Measurements from ENCODE around the gene TLR1. TPM values are rescaled to one million over a fixed set of nuclear protein-coding genes. Genes with fewer than 3 reads are reported as not detected.
A peak's percentile ranks its signal among the peaks of the same experiment; 100 is the strongest.

Gene TLR1
- total RNA-seq, 3 donors from 2014 or later = 7.3 to 9.3 (median 7.7) TPM

- TF ChIP-seq, protein P1, sequence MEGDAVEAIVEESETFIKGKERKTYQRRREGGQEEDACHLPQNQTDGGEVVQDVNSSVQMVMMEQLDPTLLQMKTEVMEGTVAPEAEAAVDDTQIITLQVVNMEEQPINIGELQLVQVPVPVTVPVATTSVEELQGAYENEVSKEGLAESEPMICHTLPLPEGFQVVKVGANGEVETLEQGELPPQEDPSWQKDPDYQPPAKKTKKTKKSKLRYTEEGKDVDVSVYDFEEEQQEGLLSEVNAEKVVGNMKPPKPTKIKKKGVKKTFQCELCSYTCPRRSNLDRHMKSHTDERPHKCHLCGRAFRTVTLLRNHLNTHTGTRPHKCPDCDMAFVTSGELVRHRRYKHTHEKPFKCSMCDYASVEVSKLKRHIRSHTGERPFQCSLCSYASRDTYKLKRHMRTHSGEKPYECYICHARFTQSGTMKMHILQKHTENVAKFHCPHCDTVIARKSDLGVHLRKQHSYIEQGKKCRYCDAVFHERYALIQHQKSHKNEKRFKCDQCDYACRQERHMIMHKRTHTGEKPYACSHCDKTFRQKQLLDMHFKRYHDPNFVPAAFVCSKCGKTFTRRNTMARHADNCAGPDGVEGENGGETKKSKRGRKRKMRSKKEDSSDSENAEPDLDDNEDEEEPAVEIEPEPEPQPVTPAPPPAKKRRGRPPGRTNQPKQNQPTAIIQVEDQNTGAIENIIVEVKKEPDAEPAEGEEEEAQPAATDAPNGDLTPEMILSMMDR (IDR thresholded peaks at IDR 0.05) = no peak
- ATAC-seq (no peak), DNase-seq (no peak)
- intact Hi-C loops (cut with DNase I, micrococcal nuclease) = no loop called here
- no peaks in the 10 kb centered on the region for H3K36me3 ChIP-seq (ENCODE audit: low read depth)
- H3K4me3 ChIP-seq = no peak overlapping the region
- H3K9me3 ChIP-seq = peaks cover 7% of the 10 kb centered on the region
- H3K4me1 ChIP-seq (ENCODE audit: low read depth) = no peaks in the 10 kb centered on the region
Measured at GRCh38 chr4:38834570-38834969, 30.0 kb upstream of the TLR1 start.

- Histone ChIP-seq H3K4me3 (no peak overlapping the region), H3K9me3 (peaks cover 7% of the 10 kb centered on the region), H3K36me3 (ENCODE audit: low read depth) (no peaks in the 10 kb centered on the region), H3K4me1 (ENCODE audit: low read depth) (no peaks in the 10 kb centered on the region)
- TF ChIP-seq, protein P1 (IDR thresholded peaks at IDR 0.05) = no peak
- peak; percentile 39 for ATAC-seq
- intact Hi-C loops (cut with DNase I, micrococcal nuclease) = no loop called here
- no peak for DNase-seq
Measured at GRCh38 chr4:38832624-38833528, 28.3 kb upstream of the TLR1 start.

GRCh38 chr4:38832206-38832605 is 27.6 kb upstream of the TLR1 start:
- TF ChIP-seq, protein P1 (IDR thresholded peaks at IDR 0.05) = no peak
- H3K4me3 ChIP-seq = no peak overlapping the region
- ATAC-seq = no peak
- DNase-seq = no peak
- no peaks in the 10 kb centered on the region for H3K36me3 ChIP-seq (ENCODE audit: low read depth)
- no peaks in the 10 kb centered on the region for H3K4me1 ChIP-seq (ENCODE audit: low read depth)
- intact Hi-C loops (cut with DNase I, micrococcal nuclease) = no loop called here
- H3K9me3 ChIP-seq = peaks cover 7% of the 10 kb centered on the region

- Histone ChIP-seq H3K4me3 (no peak overlapping the region), H3K36me3 (ENCODE audit: low read depth) (no peaks in the 10 kb centered on the region), H3K9me3 (peaks cover 7% of the 10 kb centered on the region), H3K4me1 (ENCODE audit: low read depth) (no peaks in the 10 kb centered on the region)
- intact Hi-C loops (cut with DNase I, micrococcal nuclease) = no loop called here
- ATAC-seq = no peak
- TF ChIP-seq, protein P1 (IDR thresholded peaks at IDR 0.05) = no peak
- DNase-seq = no peak
Measured at GRCh38 chr4:38831653-38832052, 27.1 kb upstream of the TLR1 start.

GRCh38 chr4:38829237-38829636 is 24.6 kb upstream of the TLR1 start:
- DNase-seq = no peak
- Histone ChIP-seq H3K4me3 (no peak overlapping the region), H3K9me3 (peaks cover 2% of the 10 kb centered on the region), H3K36me3 (ENCODE audit: low read depth) (no peaks in the 10 kb centered on the region), H3K4me1 (ENCODE audit: low read depth) (no peaks in the 10 kb centered on the region)
- intact Hi-C loops (cut with DNase I, micrococcal nuclease) = no loop called here
- TF ChIP-seq, protein P1 (IDR thresholded peaks at IDR 0.05) = no peak
- ATAC-seq = no peak

Measured in mucosa of descending colon (tissue), 3 donors.